Osteoblast (primary cell): ENCODE data around the gene ATF3. TPM values are rescaled to one million over a fixed set of nuclear protein-coding genes. Genes with fewer than 3 reads are reported as not detected.
A peak's percentile ranks its signal among the peaks of the same experiment; 100 is the strongest.

Experiments
- DNase-seq: peaks from one replicate; pipeline ENCODE4 v3.0.0; 2011; ENCODE audit warnings: low spot score, mixed read lengths; ENCODE audit not compliant: insufficient read length; ENCODE audit errors: missing footprints
- H2AFZ ChIP-seq: 2 replicates; pipeline ENCODE4 v1.6.0; 2011; ENCODE audit warnings: mild to moderate bottlenecking, low read length
- H3K27ac ChIP-seq: 2 replicates; pipeline ENCODE4 v1.5.1; 2011; ENCODE audit warnings: mild to moderate bottlenecking, low read depth, low read length, moderate library complexity
- H3K27me3 ChIP-seq: 2 replicates; pipeline ENCODE4 v1.6.0; 2012; ENCODE audit warnings: mild to moderate bottlenecking, control low read depth, inconsistent platforms, low read length, moderate library complexity; ENCODE audit not compliant: insufficient read depth
- H3K36me3 ChIP-seq: 2 replicates; pipeline ENCODE4 v1.5.1; 2011; ENCODE audit warnings: mild to moderate bottlenecking, low read length, control low read depth, moderate library complexity; ENCODE audit not compliant: insufficient read depth
- H3K4me1 ChIP-seq: 2 replicates; pipeline ENCODE4 v1.5.1; 2011; ENCODE audit warnings: mild to moderate bottlenecking, low read length, control low read depth, moderate library complexity; ENCODE audit not compliant: insufficient read depth
- H3K4me2 ChIP-seq: 2 replicates; pipeline ENCODE4 v1.6.0; 2011; ENCODE audit warnings: mild to moderate bottlenecking, low read length; ENCODE audit not compliant: insufficient read depth
- H3K4me3 ChIP-seq: fragments of 200-600 bp; sonication (generic); 3 replicates; pipeline ENCODE4 v1.5.1; 2012; ENCODE audit warnings: mild to moderate bottlenecking, low read length, inconsistent platforms; ENCODE audit not compliant: insufficient read depth
- H3K79me2 ChIP-seq: 2 replicates; pipeline ENCODE4 v1.6.0; 2012; ENCODE audit warnings: mild to moderate bottlenecking, low read length, control low read depth, inconsistent platforms; ENCODE audit not compliant: insufficient read depth
- H3K9me3 ChIP-seq: 2 replicates; pipeline ENCODE4 v1.5.1; 2011; ENCODE audit warnings: low read depth, low read length, control low read depth
- H4K20me1 ChIP-seq: 2 replicates; pipeline ENCODE4 v1.6.0; 2012; ENCODE audit warnings: mild to moderate bottlenecking, low read length, control low read depth; ENCODE audit not compliant: insufficient read depth
- total RNA-seq: library from RNA; depleted of rRNA; stranded (reverse); fragments of >200 nt; gene quantifications from 2 replicates; pipeline ENCODE4 v1.2.3, GENCODE V29; 2012
- TF ChIP-seq, protein P1 (sequence below): IDR thresholded peaks from 2 replicates; pipeline ENCODE4 v1.5.1; 2011; ENCODE audit warnings: mild to moderate bottlenecking, low read depth, low read length, moderate library complexity; ENCODE audit errors: extremely low read depth

Gene ATF3, protein sequence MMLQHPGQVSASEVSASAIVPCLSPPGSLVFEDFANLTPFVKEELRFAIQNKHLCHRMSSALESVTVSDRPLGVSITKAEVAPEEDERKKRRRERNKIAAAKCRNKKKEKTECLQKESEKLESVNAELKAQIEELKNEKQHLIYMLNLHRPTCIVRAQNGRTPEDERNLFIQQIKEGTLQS
- 3.2 and 3.6 TPM in 2 replicates for total RNA-seq

DNA sequence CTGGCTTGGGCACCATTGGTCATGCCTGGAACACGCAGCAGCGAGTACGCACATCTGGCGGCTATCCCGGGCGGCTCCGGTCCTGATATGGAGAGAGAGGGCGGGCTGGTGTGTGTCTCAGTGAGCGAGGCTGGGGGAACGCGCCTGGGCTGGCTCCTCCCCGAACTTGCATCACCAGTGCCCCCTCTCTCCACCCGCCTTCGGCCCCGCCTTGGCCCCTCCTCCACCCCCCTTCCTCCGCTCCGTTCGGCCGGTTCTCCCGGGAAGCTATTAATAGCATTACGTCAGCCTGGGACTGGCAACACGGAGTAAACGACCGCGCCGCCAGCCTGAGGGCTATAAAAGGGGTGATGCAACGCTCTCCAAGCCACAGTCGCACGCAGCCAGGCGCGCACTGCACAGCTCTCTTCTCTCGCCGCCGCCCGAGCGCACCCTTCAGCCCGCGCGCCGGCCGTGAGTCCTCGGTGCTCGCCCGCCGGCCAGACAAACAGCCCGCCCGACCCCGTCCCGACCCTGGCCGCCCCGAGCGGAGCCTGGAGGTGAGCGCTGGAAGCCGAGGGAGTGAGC, at the start of gene ATF3:
Gene ATF3 (plus strand): TSS at position 370 of the 567 bp plus-strand sequence. CDS start 6,261 bp downstream, outside the sequence.
- Histone ChIP-seq H3K9me3 (no peaks in the 10 kb centered on the region), H3K27ac (peak within 1 kb of the TSS; percentile 88), H4K20me1 (peaks cover 4% of the 10 kb centered on the region), H3K4me2 (peak within 1 kb of the TSS; percentile 92), H3K4me3 (peak within 1 kb of the TSS; percentile 85), H2AFZ (no peak within 1 kb of the TSS), H3K4me1 (peaks cover 42% of the 10 kb centered on the region), H3K36me3 (no peaks in the 10 kb centered on the region), H3K27me3 (peaks cover 46% of the 10 kb centered on the region), H3K79me2 (peaks cover 18% of the 10 kb centered on the region)
- TF ChIP-seq, protein P1, sequence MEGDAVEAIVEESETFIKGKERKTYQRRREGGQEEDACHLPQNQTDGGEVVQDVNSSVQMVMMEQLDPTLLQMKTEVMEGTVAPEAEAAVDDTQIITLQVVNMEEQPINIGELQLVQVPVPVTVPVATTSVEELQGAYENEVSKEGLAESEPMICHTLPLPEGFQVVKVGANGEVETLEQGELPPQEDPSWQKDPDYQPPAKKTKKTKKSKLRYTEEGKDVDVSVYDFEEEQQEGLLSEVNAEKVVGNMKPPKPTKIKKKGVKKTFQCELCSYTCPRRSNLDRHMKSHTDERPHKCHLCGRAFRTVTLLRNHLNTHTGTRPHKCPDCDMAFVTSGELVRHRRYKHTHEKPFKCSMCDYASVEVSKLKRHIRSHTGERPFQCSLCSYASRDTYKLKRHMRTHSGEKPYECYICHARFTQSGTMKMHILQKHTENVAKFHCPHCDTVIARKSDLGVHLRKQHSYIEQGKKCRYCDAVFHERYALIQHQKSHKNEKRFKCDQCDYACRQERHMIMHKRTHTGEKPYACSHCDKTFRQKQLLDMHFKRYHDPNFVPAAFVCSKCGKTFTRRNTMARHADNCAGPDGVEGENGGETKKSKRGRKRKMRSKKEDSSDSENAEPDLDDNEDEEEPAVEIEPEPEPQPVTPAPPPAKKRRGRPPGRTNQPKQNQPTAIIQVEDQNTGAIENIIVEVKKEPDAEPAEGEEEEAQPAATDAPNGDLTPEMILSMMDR, result no peak
- peak; percentile 99 for DNase-seq

DNA sequence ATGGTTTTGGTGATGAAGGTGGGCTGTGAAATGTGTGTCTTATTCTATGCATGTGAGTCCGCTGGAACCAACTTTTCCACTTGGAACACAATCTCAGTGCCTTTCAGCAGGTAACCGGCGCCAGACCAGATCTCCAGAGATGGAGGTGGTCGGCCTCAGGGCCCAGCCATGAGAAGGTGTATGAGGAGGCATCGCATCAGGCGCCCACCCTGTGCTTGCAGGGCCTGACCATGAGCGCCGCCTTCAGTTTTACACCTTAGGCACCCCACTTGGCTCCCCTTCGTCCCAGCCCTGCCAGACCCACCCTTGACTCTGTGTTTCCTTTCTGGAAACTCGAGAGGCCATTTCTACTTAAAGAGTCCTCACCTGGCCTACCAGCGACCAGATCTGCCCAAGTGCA, 48.6 kb upstream of the ATF3 start:
- Histone ChIP-seq H3K79me2 (no peaks in the 10 kb centered on the region), H3K9me3 (no peaks in the 10 kb centered on the region), H3K4me3 (no peak overlapping the region), H3K36me3 (no peaks in the 10 kb centered on the region), H2AFZ (no peak overlapping the region), H3K27me3 (peaks cover 6% of the 10 kb centered on the region), H3K4me1 (peaks cover 16% of the 10 kb centered on the region), H3K27ac (no peak overlapping the region), H3K4me2 (no peak overlapping the region), H4K20me1 (no peaks in the 10 kb centered on the region)
- DNase-seq, result no peak
- TF ChIP-seq, protein P1, result no peak

DNA sequence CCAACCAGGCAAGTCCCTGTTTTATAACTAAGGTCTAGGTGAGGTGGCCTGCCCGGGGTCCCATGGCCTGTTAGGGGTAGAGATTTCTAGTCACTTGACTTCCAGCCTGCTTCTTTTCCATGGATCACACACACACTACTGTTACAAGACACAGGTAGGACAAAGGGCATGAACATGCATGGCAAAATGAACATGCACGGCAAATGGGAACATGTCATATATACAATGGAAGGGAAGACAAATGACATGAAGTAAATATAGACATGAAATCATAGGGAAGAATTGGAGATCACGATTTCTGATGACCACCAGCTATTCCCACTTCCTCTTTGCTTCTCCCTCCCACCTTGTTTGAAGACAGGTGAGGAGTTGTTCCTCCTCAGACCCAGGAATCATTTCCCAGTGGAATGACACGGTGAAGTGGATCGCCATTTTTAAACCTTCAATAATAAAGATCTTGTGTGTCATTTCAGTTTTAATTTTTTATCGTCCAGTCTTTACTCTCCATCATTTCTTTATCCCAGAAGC, 47.6 kb upstream of the ATF3 start:
- Histone ChIP-seq H2AFZ (peak overlapping the region; percentile 87), H3K4me3 (no peak overlapping the region), H3K36me3 (no peaks in the 10 kb centered on the region), H3K27ac (peak overlapping the region; percentile 85), H3K79me2 (no peaks in the 10 kb centered on the region), H3K27me3 (peaks cover 6% of the 10 kb centered on the region), H3K9me3 (no peaks in the 10 kb centered on the region), H3K4me2 (peak overlapping the region; percentile 79), H4K20me1 (no peaks in the 10 kb centered on the region), H3K4me1 (peaks cover 16% of the 10 kb centered on the region)
- TF ChIP-seq, protein P1, result no peak
- peak; percentile 68 for DNase-seq

DNA sequence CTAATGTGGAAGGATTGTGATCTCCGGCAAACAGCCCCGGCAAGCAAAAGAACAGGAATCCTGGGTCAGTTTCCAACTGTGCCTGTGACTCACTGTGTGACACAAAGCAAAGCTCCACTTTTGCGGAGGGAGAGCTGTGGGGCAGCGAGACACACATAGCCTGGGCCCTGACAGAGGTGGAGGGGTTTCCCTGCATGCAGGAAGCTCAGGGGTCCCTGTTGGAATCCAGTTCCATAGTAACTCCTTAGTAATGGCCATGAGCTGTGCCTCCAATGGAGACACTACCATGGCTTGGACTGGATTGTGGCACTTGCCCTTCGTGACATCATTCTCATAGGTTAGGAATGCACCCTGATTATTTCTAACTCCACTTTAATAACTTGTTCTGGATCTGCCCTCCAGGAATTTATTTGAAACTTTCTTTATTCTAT, 47.0 kb upstream of the ATF3 start:
- Histone ChIP-seq H3K9me3 (no peaks in the 10 kb centered on the region), H3K4me1 (peaks cover 16% of the 10 kb centered on the region), H2AFZ (peak overlapping the region; percentile 87), H4K20me1 (no peaks in the 10 kb centered on the region), H3K27me3 (peaks cover 6% of the 10 kb centered on the region), H3K27ac (peak overlapping the region; percentile 85), H3K4me2 (peak overlapping the region; percentile 79), H3K36me3 (no peaks in the 10 kb centered on the region), H3K4me3 (peak overlapping the region; percentile 60), H3K79me2 (no peaks in the 10 kb centered on the region)
- DNase-seq, result peak; percentile 93
- TF ChIP-seq, protein P1, result no peak
